ENCODE measurements around the gene TYW1B. TPM values are rescaled to one million over a fixed set of nuclear protein-coding genes. Genes with fewer than 3 reads are reported as not detected.
"Not testable (repeated sequence)": the region's sequence is repeated elsewhere in the genome, so short reads cannot be mapped to it uniquely, and the experiment has no call there.

Gene TYW1B
- polyA plus RNA-seq, 1 donor: 5.4 TPM

GRCh38 chr7:72696643-72697042 is 131.4 kb downstream of the TYW1B start:
- DNase-seq: not testable (repeated sequence)

- DNase-seq: not testable (repeated sequence)
These were observed 132.5 kb downstream of the TYW1B start for GRCh38 chr7:72695482-72695881.

GRCh38 chr7:72691442-72691841 is 136.6 kb downstream of the TYW1B start:
- DNase-seq: not testable (repeated sequence)

GRCh38 chr7:72690177-72690576 is 137.8 kb downstream of the TYW1B start:
- DNase-seq: not testable (repeated sequence)

DNA sequence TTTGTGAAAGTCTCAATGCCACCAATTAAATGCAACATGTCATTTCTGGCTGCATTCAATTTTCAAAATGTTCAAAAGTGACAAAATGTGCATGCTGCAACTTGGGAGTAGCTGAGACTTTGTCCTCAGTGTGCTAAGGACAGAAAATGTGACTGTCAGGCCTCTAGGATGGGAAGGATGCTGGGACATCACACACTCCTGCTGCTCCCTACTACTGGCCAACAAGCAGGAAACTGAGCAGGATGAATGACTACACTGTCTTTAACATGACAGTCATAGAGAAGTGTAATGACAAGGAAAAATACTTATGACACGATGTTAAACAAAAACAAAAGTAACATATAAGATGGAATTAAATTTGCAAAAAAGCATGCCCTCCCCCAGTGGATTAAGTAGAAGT is 138.7 kb downstream of the TYW1B start:
- DNase-seq: not testable (repeated sequence)

DNA sequence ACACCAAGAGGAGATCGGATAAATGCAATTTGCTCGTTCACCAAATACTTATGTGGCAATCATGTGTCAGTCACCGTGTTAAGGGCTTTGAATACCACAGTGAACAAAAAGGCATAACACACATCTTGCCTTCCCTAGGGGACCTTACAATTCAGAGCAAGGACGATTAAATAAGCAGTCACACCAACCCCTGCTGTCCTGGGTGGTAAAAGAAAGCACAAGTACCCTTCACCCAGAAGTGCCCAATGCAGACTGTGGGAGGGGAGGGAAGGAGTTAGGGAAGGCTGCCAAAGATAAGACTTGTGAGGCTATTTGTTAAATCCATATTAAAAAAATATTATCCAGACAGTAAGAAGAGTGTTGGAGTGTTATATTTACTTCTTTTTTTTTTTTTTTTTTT is 146.8 kb downstream of the TYW1B start:
- not testable (repeated sequence) for DNase-seq

GRCh38 chr7:72676880-72677279 is 151.1 kb downstream of the TYW1B start:
- DNase-seq: not testable (repeated sequence)

DNA sequence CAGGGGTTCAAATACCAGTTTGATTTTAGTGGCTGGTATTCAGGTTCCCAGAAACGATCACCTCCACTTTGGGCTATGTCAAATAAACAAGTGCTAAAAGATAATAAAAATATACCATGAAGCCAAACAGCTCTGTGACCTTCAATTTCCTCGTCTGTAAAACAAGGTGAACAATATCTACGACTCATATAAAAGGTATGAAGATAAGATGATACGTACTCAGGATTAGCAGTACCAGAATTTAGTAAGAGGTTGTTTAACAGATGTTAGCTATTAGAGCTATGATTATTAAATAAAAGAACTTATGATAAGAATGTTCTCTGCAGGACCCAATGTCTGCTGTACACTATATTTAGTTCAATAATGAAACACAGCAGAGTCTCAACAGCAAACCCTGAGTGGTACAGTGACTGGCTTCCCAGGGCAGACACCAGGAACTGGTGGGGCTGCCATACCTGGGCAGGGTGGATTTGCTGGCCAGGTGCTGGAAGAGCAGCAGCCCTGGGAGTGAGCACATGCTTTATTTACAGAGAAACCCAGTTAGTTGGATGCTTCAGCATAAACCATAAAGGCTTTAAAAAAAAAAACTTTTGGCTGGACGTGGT is 151.8 kb downstream of the TYW1B start:
- not testable (repeated sequence) for DNase-seq

DNA sequence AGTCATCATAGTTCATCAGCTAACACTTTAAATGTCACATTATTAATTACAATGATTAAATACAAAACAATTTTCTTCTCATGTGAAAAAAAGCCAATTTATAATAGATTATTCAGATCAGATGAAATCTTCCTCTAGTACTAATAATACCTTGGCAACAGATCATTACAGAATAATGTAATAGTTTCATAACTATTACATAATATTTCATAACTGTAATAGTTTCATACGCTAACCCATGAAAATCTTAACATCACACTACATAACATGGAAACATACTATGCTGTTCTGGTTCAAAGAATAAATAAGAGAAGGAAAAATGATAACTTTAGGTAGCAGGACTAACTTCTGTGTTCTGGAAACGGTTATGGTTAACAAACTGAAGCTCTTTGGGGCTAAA is 152.3 kb downstream of the TYW1B start:
- DNase-seq: not testable (repeated sequence)

GRCh38 chr7:72674394-72674793 is 153.6 kb downstream of the TYW1B start:
- DNase-seq: no peak

GRCh38 chr7:72670850-72671249 is 157.2 kb downstream of the TYW1B start:
- DNase-seq: not testable (repeated sequence)

GRCh38 chr7:72668435-72668834 is 159.6 kb downstream of the TYW1B start:
- not testable (repeated sequence) for DNase-seq

DNA sequence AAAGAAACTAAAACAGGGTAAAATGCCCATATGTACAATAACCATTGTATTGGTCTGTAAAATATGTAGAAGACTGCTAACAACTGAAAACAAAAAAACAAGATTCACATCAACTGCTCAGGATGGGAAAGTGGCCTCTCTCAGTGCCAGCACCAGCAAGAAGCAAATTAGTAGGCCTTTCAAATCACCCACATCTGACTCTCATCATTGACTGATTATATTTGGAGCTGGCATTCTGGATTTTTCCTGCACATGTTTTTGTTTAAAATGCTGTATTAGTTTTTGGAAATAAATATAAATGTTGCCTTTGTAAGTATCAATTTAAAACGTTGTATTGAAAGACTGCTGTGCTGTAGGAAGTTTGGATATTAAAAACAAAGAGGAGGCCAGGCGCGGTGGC is 161.0 kb downstream of the TYW1B start:
- not testable (repeated sequence) for DNase-seq

- DNase-seq: not testable (repeated sequence)
These were observed 179.4 kb downstream of the TYW1B start for GRCh38 chr7:72648574-72648973.

GRCh38 chr7:72643708-72644107 is 184.3 kb downstream of the TYW1B start:
- not testable (repeated sequence) for DNase-seq

GRCh38 chr7:72641485-72642248 is 186.3 kb downstream of the TYW1B start:
- DNase-seq: not testable (repeated sequence)

- not testable (repeated sequence) for DNase-seq
These were observed 187.3 kb downstream of the TYW1B start for GRCh38 chr7:72640740-72641139.

DNA sequence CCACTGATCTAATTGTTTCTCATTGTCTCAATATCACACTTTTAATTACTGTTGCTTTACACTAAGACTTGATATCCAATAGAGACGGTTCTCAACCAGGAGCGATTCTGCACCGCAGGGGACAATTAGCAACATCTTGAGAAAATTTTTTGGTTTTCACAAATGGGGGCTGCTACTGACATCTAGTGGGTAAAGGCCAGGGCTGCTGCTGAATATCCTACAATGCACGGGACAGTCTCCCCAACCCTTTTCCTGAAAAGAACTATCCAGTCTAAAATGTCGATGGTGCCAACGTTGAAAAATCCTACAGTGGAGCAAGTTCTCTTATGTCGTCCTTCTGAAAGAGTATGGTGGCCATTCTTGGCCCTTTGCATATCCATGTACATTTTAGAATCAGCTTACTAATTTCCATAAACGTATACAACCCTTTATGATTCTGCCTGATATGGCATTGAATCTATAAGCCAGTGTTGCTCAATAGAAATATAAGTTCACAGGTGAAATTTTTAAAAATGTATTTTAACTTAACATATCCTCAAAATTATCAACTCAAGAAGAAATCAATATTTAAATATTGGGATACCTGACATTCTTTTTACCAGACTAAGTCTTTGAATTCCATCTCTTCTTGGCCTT is 192.6 kb downstream of the TYW1B start:
- not testable (repeated sequence) for DNase-seq

DNA sequence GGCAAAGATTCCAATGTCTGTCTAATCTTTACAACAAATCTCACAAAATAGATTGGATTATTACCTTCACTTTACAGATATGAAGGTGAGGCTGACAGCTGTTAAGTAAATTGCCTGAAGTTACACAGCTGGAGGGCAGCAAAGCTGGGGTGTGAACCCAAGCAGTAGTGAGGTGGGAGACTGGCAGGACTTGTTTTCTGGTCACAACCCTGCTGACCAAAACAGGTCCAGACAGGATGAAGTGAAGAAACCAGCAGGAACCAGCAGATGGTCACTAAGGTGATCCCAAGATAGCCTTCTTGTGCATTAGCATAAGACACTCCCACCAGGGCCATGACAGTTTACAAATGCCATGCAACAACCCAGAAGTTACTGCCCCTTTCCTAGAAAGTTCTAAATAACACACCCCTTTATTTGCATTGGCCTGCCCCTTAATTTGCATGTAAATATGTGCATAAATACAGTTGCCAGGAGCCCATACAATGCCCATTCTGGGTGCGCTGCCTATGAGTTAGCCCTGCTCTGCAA is 195.2 kb downstream of the TYW1B start:
- not testable (repeated sequence) for DNase-seq

DNA sequence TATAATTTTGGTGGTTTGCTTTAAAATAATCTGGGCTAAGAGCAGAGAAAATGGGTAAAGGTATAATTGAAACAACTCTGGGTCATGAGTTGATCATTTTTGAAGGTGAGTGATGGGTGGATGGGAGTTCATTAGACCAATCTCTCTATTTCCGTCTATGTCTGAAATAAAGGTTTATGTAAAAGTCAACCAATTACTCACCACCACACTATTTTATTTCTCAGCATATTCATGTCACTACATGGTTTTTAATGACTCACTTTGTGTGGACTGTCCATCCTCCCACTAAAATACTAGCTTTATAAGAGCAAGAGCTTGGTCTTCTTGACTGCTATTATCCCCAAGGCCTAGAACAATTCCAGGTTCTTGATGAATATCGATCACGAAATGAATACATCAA is 199.6 kb downstream of the TYW1B start:
- not testable (repeated sequence) for DNase-seq

- not testable (repeated sequence) for DNase-seq
These were observed 201.5 kb downstream of the TYW1B start for GRCh38 chr7:72626428-72627011.

GRCh38 chr7:72625721-72626423 is 202.1 kb downstream of the TYW1B start:
- DNase-seq: not testable (repeated sequence)

Data from hindlimb muscle (tissue), 1 donor.